Measurements from ENCODE around the gene COX6A1.

GRCh38 chr12:120457133-120457532 is 19.2 kb downstream of the COX6A1 start:
- TF ChIP-seq POLR2A (IDR thresholded peaks at IDR 0.05) (no peak), POLR2AphosphoS5 (IDR thresholded peaks at IDR 0.05) (no peak), CTCF (IDR thresholded peaks at IDR 0.05) (no peak)

Data from breast epithelium (tissue), 3 donors.